Breast epithelium (tissue), 4 donors: ENCODE measurements around the gene NHP2. TPM values are rescaled to one million over a fixed set of nuclear protein-coding genes. Genes with fewer than 3 reads are reported as not detected.
A peak's percentile ranks its signal among the peaks of the same experiment; 100 is the strongest.

ENCODE experiments used
- DNase-seq, 2 donors: peaks; one replicate each; pipeline ENCODE4 v3.0.0-alpha.2; 2019; ENCODE audit warnings: low spot score in 2 of 2
- H3K27ac ChIP-seq, 2 donors: fragments of 200-600 bp; sonication (generic) in 1 of 2; one replicate each; pipeline ENCODE4 v1.5.1; 2016 to 2019; ENCODE audit warnings: mild to moderate bottlenecking in 1 of 2
- H3K27me3 ChIP-seq, 2 donors: fragments of 200-600 bp; sonication (generic) in 1 of 2; one replicate each; pipeline versions ENCODE4 v1.5.1 to v1.6.0; 2017 to 2019; ENCODE audit warnings: control low read depth in 1 of 2, mild to moderate bottlenecking in 1 of 2
- H3K36me3 ChIP-seq: fragments of 200-600 bp; one replicate; pipeline ENCODE4 v1.5.1; 2019
- H3K4me1 ChIP-seq, 2 donors: fragments of 200-600 bp; sonication (generic); one replicate each; pipeline ENCODE4 v1.5.1; 2016 to 2019; ENCODE audit warnings: control low read depth in 1 of 2
- H3K4me3 ChIP-seq, 3 donors: fragments of 200-600 bp; sonication (generic); 1 replicate in 2 of 3; 2 replicates in 1 of 3; pipeline ENCODE4 v1.5.1; 2016 to 2019; ENCODE audit warnings: mild to moderate bottlenecking in 3 of 3, moderate library complexity in 2 of 3
- H3K9me3 ChIP-seq, 2 donors: fragments of 200-600 bp; sonication (generic) in 1 of 2; one replicate each; pipeline ENCODE4 v1.5.1; 2016 to 2019; ENCODE audit warnings: control low read depth in 1 of 2
- CTCF ChIP-seq, 3 donors: fragments of 450-650 bp; IDR thresholded peaks; one replicate each; pipeline ENCODE4 v1.5.1; 2016 to 2017; ENCODE audit warnings: antibody characterized with exemption in 3 of 3, mild to moderate bottlenecking in 3 of 3, moderate library complexity in 3 of 3
- POLR2A ChIP-seq: fragments of 450-650 bp; IDR thresholded peaks from one replicate; pipeline ENCODE4 v1.6.1; 2016; ENCODE audit warnings: antibody characterized with exemption, mild to moderate bottlenecking, moderate library complexity
- POLR2AphosphoS5 ChIP-seq, 3 donors: sonication (generic); formaldehyde crosslinking; IDR thresholded peaks; one replicate each; pipeline ENCODE4 v1.6.1; 2017; ENCODE audit warnings: antibody characterized with exemption in 3 of 3
- intact Hi-C: fragments of 100-400 bp; cut with DNase I; formaldehyde crosslinking; loops from one replicate; pipeline ENCODE4 v1.15.1; 2023; ENCODE audit warnings: low total_unique reads
- total RNA-seq, 3 donors: library from RNA; depleted of rRNA; stranded (reverse); fragments of >200 nt; gene quantifications; one replicate each; pipeline ENCODE4 v1.1.0, GENCODE V29; 2016

The NHP2 gene
- total RNA-seq, 3 donors from 2014 or later = 148 to 256 (median 220) TPM

GRCh38 chr5:178121391-178122276, 32.1 kb downstream of the NHP2 start:
- intact Hi-C loops = no loop called here
- H3K4me3 ChIP-seq = peak overlapping the region in 2 of 3 donors; percentile 18 to 29
- no peaks in the 10 kb centered on the region for H3K27me3 ChIP-seq
- no peak for DNase-seq
- no peaks in the 10 kb centered on the region for H3K9me3 ChIP-seq
- H3K27ac ChIP-seq = peak overlapping the region; percentile 92 to 94
- H3K4me1 ChIP-seq = peaks cover 12 to 36% of the 10 kb centered on the region in 2 donors
- H3K36me3 ChIP-seq = no peaks in the 10 kb centered on the region
- TF ChIP-seq CTCF (IDR thresholded peaks at IDR 0.05) = no peak
- no peak for TF ChIP-seq POLR2A
- TF ChIP-seq POLR2AphosphoS5 (IDR thresholded peaks at IDR 0.05) = no peak

GRCh38 chr5:178120607-178121357, 32.9 kb downstream of the NHP2 start:
- H3K4me3 ChIP-seq = peak overlapping the region in 2 of 3 donors; percentile 18 to 29
- no peaks in the 10 kb centered on the region for H3K27me3 ChIP-seq
- TF ChIP-seq POLR2AphosphoS5 (IDR thresholded peaks at IDR 0.05) (no peak), POLR2A (no peak), CTCF (IDR thresholded peaks at IDR 0.05) (peak in 2 of 3 donors; percentile 42 to 51)
- no peaks in the 10 kb centered on the region for H3K36me3 ChIP-seq
- peaks cover 12 to 37% of the 10 kb centered on the region in 2 donors for H3K4me1 ChIP-seq
- DNase-seq = peak; percentile 74 to 90
- intact Hi-C loops = no loop called here
- H3K27ac ChIP-seq = peak overlapping the region; percentile 13 to 25
- H3K9me3 ChIP-seq = no peaks in the 10 kb centered on the region

GRCh38 chr5:178119915-178120606, 33.6 kb downstream of the NHP2 start:
- no peaks in the 10 kb centered on the region for H3K27me3 ChIP-seq
- H3K27ac ChIP-seq = peak overlapping the region in 1 of 2 donors; percentile 25
- intact Hi-C loops = no loop called here
- no peak overlapping the region for H3K4me3 ChIP-seq
- no peaks in the 10 kb centered on the region for H3K9me3 ChIP-seq
- no peak for DNase-seq
- no peaks in the 10 kb centered on the region for H3K36me3 ChIP-seq
- H3K4me1 ChIP-seq = peaks cover 9 to 42% of the 10 kb centered on the region in 2 donors
- no peak for TF ChIP-seq POLR2A
- no peak for TF ChIP-seq CTCF (IDR thresholded peaks at IDR 0.05)
- no peak for TF ChIP-seq POLR2AphosphoS5 (IDR thresholded peaks at IDR 0.05)

GRCh38 chr5:178117923-178118701, 35.6 kb downstream of the NHP2 start:
- H3K4me1 ChIP-seq = peaks cover 5 to 31% of the 10 kb centered on the region in 2 donors
- H3K4me3 ChIP-seq = no peak overlapping the region
- no peak for DNase-seq
- TF ChIP-seq CTCF (IDR thresholded peaks at IDR 0.05) = no peak
- no peak for TF ChIP-seq POLR2A
- TF ChIP-seq POLR2AphosphoS5 (IDR thresholded peaks at IDR 0.05) = no peak
- peaks cover 0 to 1% of the 10 kb centered on the region in 2 donors for H3K27me3 ChIP-seq
- peak overlapping the region in 1 of 2 donors; percentile 7 for H3K27ac ChIP-seq
- no peaks in the 10 kb centered on the region for H3K36me3 ChIP-seq
- intact Hi-C loops = no loop called here
- H3K9me3 ChIP-seq = no peaks in the 10 kb centered on the region
